Measurements from ENCODE around the gene PXYLP1.

Gene PXYLP1

DNA sequence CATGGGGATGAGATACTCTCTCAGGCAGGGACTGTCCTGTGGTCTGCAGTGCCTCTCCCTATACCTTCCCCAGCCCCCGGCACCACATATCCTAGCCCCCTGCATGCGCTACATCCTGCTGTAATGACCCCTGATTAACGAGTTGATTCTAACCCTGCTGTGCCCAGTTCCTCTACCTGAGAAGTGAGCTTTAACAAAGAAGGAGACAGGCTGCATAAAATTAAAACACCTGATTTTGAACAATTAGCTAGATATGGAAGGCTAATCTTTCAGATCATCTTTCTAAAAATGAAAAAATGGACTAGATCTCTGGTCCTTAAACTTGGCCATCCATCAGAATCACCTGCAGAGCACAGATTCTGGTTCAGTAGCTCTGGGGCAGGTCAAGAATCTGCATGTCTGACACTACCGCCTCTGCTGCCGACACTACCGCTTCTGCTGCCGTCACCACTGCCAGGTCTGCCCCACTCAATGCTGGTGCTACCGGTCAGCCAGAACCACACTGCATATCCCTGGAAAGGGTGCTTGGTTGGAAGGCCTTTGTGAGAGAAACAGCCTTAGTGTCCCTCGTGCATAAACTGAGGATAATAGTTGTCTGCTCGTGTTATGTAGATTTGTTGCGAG is 103.1 kb downstream of the PXYLP1 start:
- no peak for DNase-seq (ENCODE audit: low read depth)
- no peak overlapping the region for H3K4me3 ChIP-seq (ENCODE audit: low read depth, low read length)
- TF ChIP-seq, protein P1, sequence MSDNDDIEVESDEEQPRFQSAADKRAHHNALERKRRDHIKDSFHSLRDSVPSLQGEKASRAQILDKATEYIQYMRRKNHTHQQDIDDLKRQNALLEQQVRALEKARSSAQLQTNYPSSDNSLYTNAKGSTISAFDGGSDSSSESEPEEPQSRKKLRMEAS (IDR thresholded peaks at IDR 0.05; ENCODE audit: low read depth, low read length) = no peak
- TF ChIP-seq CTCF (IDR thresholded peaks at IDR 0.05; ENCODE audit: low read depth, low read length) = no peak
- TF ChIP-seq POLR2A (IDR thresholded peaks at IDR 0.05; ENCODE audit: extremely low read depth, insufficient read length) = no peak
- TF ChIP-seq MYC (IDR thresholded peaks at IDR 0.05; ENCODE audit: low read depth, low read length) = no peak

DNA sequence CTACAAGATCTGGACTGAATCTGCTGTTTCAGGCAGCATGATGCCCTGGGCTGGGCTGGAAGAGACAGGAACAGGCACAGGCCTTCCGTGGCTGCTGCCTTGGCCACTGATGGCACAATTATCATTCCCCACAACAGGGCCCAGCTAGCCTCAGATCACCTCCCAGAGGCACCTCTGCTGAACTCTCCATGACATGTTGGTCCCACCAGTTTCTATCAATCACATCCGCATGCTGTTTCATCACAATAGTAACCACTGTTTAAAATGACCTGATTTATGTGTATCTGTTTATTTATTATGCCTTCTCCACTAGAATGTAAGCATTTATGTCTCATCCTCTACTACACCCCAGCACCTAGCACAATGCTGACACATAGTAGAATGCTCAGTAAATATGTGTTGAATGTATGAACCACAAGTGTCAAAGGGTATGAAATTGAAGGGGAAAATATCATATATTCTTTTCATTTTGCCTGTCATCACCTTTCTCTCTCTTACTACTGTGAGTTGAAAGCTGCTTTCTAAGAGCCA is 104.0 kb downstream of the PXYLP1 start:
- DNase-seq (ENCODE audit: low read depth) = no peak
- TF ChIP-seq CTCF (IDR thresholded peaks at IDR 0.05; ENCODE audit: low read depth, low read length) (no peak), POLR2A (IDR thresholded peaks at IDR 0.05; ENCODE audit: extremely low read depth, insufficient read length) (no peak), MYC (IDR thresholded peaks at IDR 0.05; ENCODE audit: low read depth, low read length) (no peak)
- TF ChIP-seq, protein P1 (IDR thresholded peaks at IDR 0.05; ENCODE audit: low read depth, low read length) = no peak
- no peak overlapping the region for H3K4me3 ChIP-seq (ENCODE audit: low read depth, low read length)

GRCh38 chr3:141336672-141337522 is 105.3 kb downstream of the PXYLP1 start:
- TF ChIP-seq MYC (IDR thresholded peaks at IDR 0.05; ENCODE audit: low read depth, low read length) = no peak
- H3K4me3 ChIP-seq (ENCODE audit: low read depth, low read length) = no peak overlapping the region
- DNase-seq (ENCODE audit: low read depth) = peak; percentile 43

DNA sequence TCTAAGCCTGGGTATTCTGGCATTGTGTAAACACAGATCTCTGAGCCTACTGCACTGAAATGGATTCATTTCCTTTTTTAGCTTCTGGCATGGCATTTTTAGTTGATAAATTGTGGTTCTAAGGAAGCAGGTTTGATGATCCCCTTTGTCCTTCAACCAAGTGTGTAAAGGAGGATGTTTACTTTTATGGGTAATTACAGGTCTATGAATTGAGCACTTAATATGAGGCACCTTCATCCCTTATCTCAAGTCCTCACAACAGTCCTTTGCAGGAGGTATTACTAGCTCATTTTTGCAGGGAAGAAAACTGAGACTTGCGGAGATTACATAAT is 105.9 kb downstream of the PXYLP1 start:
- H3K4me3 ChIP-seq (ENCODE audit: low read depth, low read length) = no peak overlapping the region
- no peak for DNase-seq (ENCODE audit: low read depth)
- TF ChIP-seq CTCF (IDR thresholded peaks at IDR 0.05; ENCODE audit: low read depth, low read length) = no peak
- TF ChIP-seq POLR2A (IDR thresholded peaks at IDR 0.05; ENCODE audit: extremely low read depth, insufficient read length) = no peak
- TF ChIP-seq, protein P1 (IDR thresholded peaks at IDR 0.05; ENCODE audit: low read depth, low read length) = no peak
- no peak for TF ChIP-seq MYC (IDR thresholded peaks at IDR 0.05; ENCODE audit: low read depth, low read length)

DNA sequence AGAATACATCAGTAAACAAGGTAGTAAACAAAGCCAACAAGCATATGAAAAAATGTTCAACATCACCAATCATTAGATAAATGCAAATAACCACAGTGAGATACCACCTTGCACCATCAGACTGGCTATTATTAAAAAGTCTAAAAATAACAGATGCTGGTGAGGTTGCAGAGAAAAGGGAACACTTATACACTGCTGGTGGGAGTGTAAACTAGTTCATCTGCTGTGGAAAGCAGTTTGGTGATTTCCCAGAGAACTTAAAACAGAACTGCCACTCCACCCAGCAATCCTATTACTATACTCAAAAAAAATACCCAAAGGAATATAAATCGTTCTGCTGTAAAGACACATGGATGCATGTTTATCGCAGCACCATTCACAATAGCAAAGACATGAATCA is 106.4 kb downstream of the PXYLP1 start:
- TF ChIP-seq, protein P1 (IDR thresholded peaks at IDR 0.05; ENCODE audit: low read depth, low read length) = no peak
- TF ChIP-seq POLR2A (IDR thresholded peaks at IDR 0.05; ENCODE audit: extremely low read depth, insufficient read length) = no peak
- no peak for TF ChIP-seq MYC (IDR thresholded peaks at IDR 0.05; ENCODE audit: low read depth, low read length)
- TF ChIP-seq CTCF (IDR thresholded peaks at IDR 0.05; ENCODE audit: low read depth, low read length) = no peak
- DNase-seq (ENCODE audit: low read depth) = no peak
- no peak overlapping the region for H3K4me3 ChIP-seq (ENCODE audit: low read depth, low read length)

DNA sequence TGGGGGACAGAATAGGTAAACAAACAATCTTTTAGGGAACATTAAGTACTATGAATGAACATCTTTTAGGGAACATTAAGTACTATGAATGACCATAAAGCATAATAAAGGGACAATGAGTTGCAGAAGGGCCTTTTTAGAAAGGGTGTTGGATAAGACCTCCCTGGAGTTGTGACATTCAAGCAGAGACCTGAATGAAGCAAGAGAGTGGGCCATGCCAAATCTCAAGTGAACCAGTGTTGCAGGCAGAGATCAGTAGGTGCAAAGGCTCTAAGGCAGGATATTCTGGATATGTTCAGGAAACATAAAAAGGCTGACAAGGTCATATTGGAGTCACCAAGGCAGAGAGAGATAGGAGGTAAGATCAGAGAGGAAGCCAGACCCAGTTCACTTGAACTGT is 107.3 kb downstream of the PXYLP1 start:
- DNase-seq (ENCODE audit: low read depth) = no peak
- TF ChIP-seq CTCF (IDR thresholded peaks at IDR 0.05; ENCODE audit: low read depth, low read length) (no peak), MYC (IDR thresholded peaks at IDR 0.05; ENCODE audit: low read depth, low read length) (no peak), POLR2A (IDR thresholded peaks at IDR 0.05; ENCODE audit: extremely low read depth, insufficient read length) (no peak)
- TF ChIP-seq, protein P1 (IDR thresholded peaks at IDR 0.05; ENCODE audit: low read depth, low read length) = no peak
- no peak overlapping the region for H3K4me3 ChIP-seq (ENCODE audit: low read depth, low read length)

Data from NB4 (cell line).